Mesothelial cell of epicardium (in vitro differentiated cells): ENCODE results near the gene HTRA3. TPM values are rescaled to one million over a fixed set of nuclear protein-coding genes. Genes with fewer than 3 reads are reported as not detected.
A peak's percentile ranks its signal among the peaks of the same experiment; 100 is the strongest.

ENCODE experiments used
- DNase-seq, 2 experiments: peaks; one replicate each; pipeline ENCODE4 v3.0.0; 2021; ENCODE audit warnings: low spot score in 2 of 2; ENCODE audit not compliant: unreplicated experiment in 2 of 2
- H3K27ac Mint-ChIP-seq: 2 replicates; pipeline ENCODE4 v1.8.0; 2021; ENCODE audit warnings: mixed read lengths
- H3K27me3 Mint-ChIP-seq: 2 replicates; pipeline ENCODE4 v1.8.0; 2021; ENCODE audit warnings: low read depth, mixed read lengths
- H3K36me3 Mint-ChIP-seq: 2 replicates; pipeline ENCODE4 v1.8.0; 2021; ENCODE audit warnings: mixed read lengths
- H3K4me1 Mint-ChIP-seq: 2 replicates; pipeline ENCODE4 v1.8.0; 2021; ENCODE audit warnings: mixed read lengths
- H3K4me3 Mint-ChIP-seq: 2 replicates; pipeline ENCODE4 v1.8.0; 2021; ENCODE audit warnings: mild to moderate bottlenecking, moderate library complexity, mixed read lengths
- H3K9me3 Mint-ChIP-seq: 2 replicates; pipeline ENCODE4 v1.8.0; 2021; ENCODE audit warnings: mixed read lengths
- CTCF ChIP-seq: fragments of 200-600 bp; sonication (generic); IDR thresholded peaks from one replicate; pipeline ENCODE4 v1.5.0; 2021; ENCODE audit warnings: antibody characterized with exemption; ENCODE audit not compliant: unreplicated experiment
- total RNA-seq: library from RNA; stranded (reverse); gene quantifications from 3 replicates; pipeline ENCODE4 v1.2.1, GENCODE V29; 2021

The HTRA3 gene
- total RNA-seq, 1 donor from 2014 or later, result 26.2 TPM

GRCh38 chr4:8342651-8343261 lies 73.2 kb downstream of the HTRA3 start:
- H3K36me3 Mint-ChIP-seq, result no peaks in the 10 kb centered on the region
- H3K27ac Mint-ChIP-seq, result peak overlapping the region; percentile 74
- peaks cover 2% of the 10 kb centered on the region for H3K27me3 Mint-ChIP-seq
- H3K9me3 Mint-ChIP-seq, result no peaks in the 10 kb centered on the region
- TF ChIP-seq CTCF, result no peak
- peaks cover 8% of the 10 kb centered on the region for H3K4me1 Mint-ChIP-seq
- H3K4me3 Mint-ChIP-seq, result no peak overlapping the region
- DNase-seq, result no peak

GRCh38 chr4:8343262-8343966 lies 73.9 kb downstream of the HTRA3 start:
- no peaks in the 10 kb centered on the region for H3K36me3 Mint-ChIP-seq
- peaks cover 2% of the 10 kb centered on the region for H3K27me3 Mint-ChIP-seq
- H3K9me3 Mint-ChIP-seq, result no peaks in the 10 kb centered on the region
- no peak overlapping the region for H3K27ac Mint-ChIP-seq
- DNase-seq, result no peak
- H3K4me3 Mint-ChIP-seq, result no peak overlapping the region
- H3K4me1 Mint-ChIP-seq, result peaks cover 8% of the 10 kb centered on the region
- TF ChIP-seq CTCF, result no peak

GRCh38 chr4:8343967-8344331 lies 74.4 kb downstream of the HTRA3 start:
- Mint-ChIP-seq H3K4me1 (peaks cover 8% of the 10 kb centered on the region), H3K4me3 (no peak overlapping the region), H3K27me3 (peaks cover 2% of the 10 kb centered on the region), H3K27ac (no peak overlapping the region), H3K36me3 (no peaks in the 10 kb centered on the region), H3K9me3 (no peaks in the 10 kb centered on the region)
- no peak for DNase-seq
- no peak for TF ChIP-seq CTCF

- DNase-seq, result no peak
- Mint-ChIP-seq H3K27me3 (peaks cover 2% of the 10 kb centered on the region), H3K9me3 (no peaks in the 10 kb centered on the region), H3K4me1 (peaks cover 8% of the 10 kb centered on the region), H3K36me3 (no peaks in the 10 kb centered on the region), H3K4me3 (no peak overlapping the region), H3K27ac (no peak overlapping the region)
- no peak for TF ChIP-seq CTCF
Measured at GRCh38 chr4:8344377-8344776, 74.8 kb downstream of the HTRA3 start.

- Mint-ChIP-seq H3K27ac (no peak overlapping the region), H3K4me1 (peaks cover 8% of the 10 kb centered on the region), H3K36me3 (no peaks in the 10 kb centered on the region), H3K9me3 (no peaks in the 10 kb centered on the region), H3K4me3 (no peak overlapping the region), H3K27me3 (peaks cover 2% of the 10 kb centered on the region)
- TF ChIP-seq CTCF, result no peak
- DNase-seq, result no peak
Measured at GRCh38 chr4:8345053-8345945, 75.7 kb downstream of the HTRA3 start.
